Immature natural killer cell (primary cell): ENCODE results near the gene PRPF19. TPM values are rescaled to one million over a fixed set of nuclear protein-coding genes. Genes with fewer than 3 reads are reported as not detected.

Experiments used
- DNase-seq, 3 donors: peaks; one replicate each; pipeline ENCODE4 v3.0.0; 2022; ENCODE audit warnings: mixed read lengths in 1 of 3
- H3K27ac Mint-ChIP-seq, 6 donors: one replicate each; pipeline ENCODE4 v1.8.0; 2020; ENCODE audit warnings: mixed read lengths in 6 of 6, mild to moderate bottlenecking in 5 of 6, inconsistent platforms in 4 of 6, moderate library complexity in 3 of 6
- H3K27me3 Mint-ChIP-seq, 3 donors: one replicate each; pipeline ENCODE4 v1.8.0; 2020 to 2021; ENCODE audit warnings: low read depth in 3 of 3, mild to moderate bottlenecking in 3 of 3, mixed read lengths in 3 of 3, moderate library complexity in 3 of 3, inconsistent platforms in 1 of 3
- H3K36me3 Mint-ChIP-seq, 3 donors: one replicate each; pipeline ENCODE4 v1.8.0; 2020; ENCODE audit warnings: mixed read lengths in 3 of 3, inconsistent platforms in 2 of 3, mild to moderate bottlenecking in 2 of 3
- H3K4me1 Mint-ChIP-seq, 2 donors: one replicate each; pipeline ENCODE4 v1.8.0; 2020; ENCODE audit warnings: inconsistent platforms in 2 of 2, mild to moderate bottlenecking in 2 of 2, mixed read lengths in 2 of 2, moderate library complexity in 1 of 2
- H3K4me3 Mint-ChIP-seq, 5 donors: one replicate each; pipeline ENCODE4 v1.8.0; 2020; ENCODE audit warnings: mild to moderate bottlenecking in 5 of 5, mixed read lengths in 5 of 5, inconsistent platforms in 3 of 5, moderate library complexity in 3 of 5
- H3K9me3 Mint-ChIP-seq, 6 donors: one replicate each; pipeline ENCODE4 v1.8.0; 2020; ENCODE audit warnings: mild to moderate bottlenecking in 6 of 6, mixed read lengths in 6 of 6, inconsistent platforms in 4 of 6, moderate library complexity in 3 of 6
- polyA plus RNA-seq, 3 donors: library from polyadenylated mRNA; unstranded; fragments of 300-500 nt; fragmentation: Illumina TruSeq; gene quantifications; one replicate each; pipeline ENCODE4 v1.2.3, GENCODE V29; 2021

The PRPF19 gene
- polyA plus RNA-seq: 10 to 100 TPM in 2 of 3 donors, 1 to 10 TPM in 1; 8.9 to 15.2 (median 13.6) TPM

GRCh38 chr11:60906132-60906972 is at the start of gene PRPF19:
Gene PRPF19, minus strand, starts transcription at chr11:60906585. Its CDS starts 203 bp downstream, at chr11:60906382.
- Mint-ChIP-seq H3K27me3 (peaks cover 0 to 8% (median 0%) of the 10 kb centered on the region in 3 donors), H3K9me3 (no peaks in the 10 kb centered on the region), H3K27ac (peak within 1 kb of the TSS; percentile 86 to 99 (median 98)), H3K36me3 (peaks cover 0 to 3% (median 0%) of the 10 kb centered on the region in 3 donors), H3K4me1 (peaks cover 39 to 50% of the 10 kb centered on the region in 2 donors), H3K4me3 (peak within 1 kb of the TSS; percentile 91 to 92 (median 91))
- peak; percentile 98 to 99 (median 99) for DNase-seq

GRCh38 chr11:60955571-60955970 is 49.2 kb upstream of the PRPF19 start:
- H3K36me3 Mint-ChIP-seq: no peaks in the 10 kb centered on the region
- peaks cover 14 to 18% of the 10 kb centered on the region in 2 donors for H3K4me1 Mint-ChIP-seq
- DNase-seq: no peak
- H3K4me3 Mint-ChIP-seq: no peak overlapping the region
- no peaks in the 10 kb centered on the region for H3K9me3 Mint-ChIP-seq
- peaks cover 2 to 10% (median 9%) of the 10 kb centered on the region in 3 donors for H3K27me3 Mint-ChIP-seq
- H3K27ac Mint-ChIP-seq: no peak overlapping the region

- Mint-ChIP-seq H3K4me3 (no peak overlapping the region), H3K4me1 (peaks cover 14 to 21% of the 10 kb centered on the region in 2 donors), H3K9me3 (no peaks in the 10 kb centered on the region), H3K27ac (no peak overlapping the region), H3K36me3 (no peaks in the 10 kb centered on the region), H3K27me3 (peaks cover 4 to 10% (median 10%) of the 10 kb centered on the region in 3 donors)
- no peak for DNase-seq
Measured at GRCh38 chr11:60954421-60954820, 48.0 kb upstream of the PRPF19 start.

- Mint-ChIP-seq H3K9me3 (no peaks in the 10 kb centered on the region), H3K4me3 (no peak overlapping the region), H3K36me3 (no peaks in the 10 kb centered on the region), H3K4me1 (peaks cover 14 to 21% of the 10 kb centered on the region in 2 donors), H3K27ac (peak overlapping the region in 2 of 6 donors; percentile 36 to 48), H3K27me3 (peaks cover 4 to 12% (median 10%) of the 10 kb centered on the region in 3 donors)
- no peak for DNase-seq
Measured at GRCh38 chr11:60953781-60954180, 47.4 kb upstream of the PRPF19 start.

GRCh38 chr11:60952742-60953170 is 46.4 kb upstream of the PRPF19 start:
- H3K27ac Mint-ChIP-seq: peak overlapping the region in 5 of 6 donors; percentile 1 to 87 (median 72)
- H3K4me3 Mint-ChIP-seq: peak overlapping the region; percentile 83 to 93 (median 89)
- H3K36me3 Mint-ChIP-seq: no peaks in the 10 kb centered on the region
- H3K27me3 Mint-ChIP-seq: peaks cover 4 to 17% (median 10%) of the 10 kb centered on the region in 3 donors
- H3K9me3 Mint-ChIP-seq: no peaks in the 10 kb centered on the region
- DNase-seq: no peak
- H3K4me1 Mint-ChIP-seq: peaks cover 14 to 21% of the 10 kb centered on the region in 2 donors

- Mint-ChIP-seq H3K9me3 (no peaks in the 10 kb centered on the region), H3K36me3 (no peaks in the 10 kb centered on the region), H3K4me1 (peaks cover 14 to 21% of the 10 kb centered on the region in 2 donors), H3K27ac (peak within 1 kb of the TSS; percentile 59 to 87 (median 72)), H3K4me3 (peak within 1 kb of the TSS; percentile 83 to 93 (median 89)), H3K27me3 (peaks cover 4 to 17% (median 10%) of the 10 kb centered on the region in 3 donors)
- peak; percentile 18 to 30 (median 20) for DNase-seq
Measured at GRCh38 chr11:60951904-60952741, 45.7 kb upstream of the PRPF19 start, which contains the start of gene SLC15A3. Gene SLC15A3, minus strand, starts transcription at chr11:60952176. Its CDS starts 625 bp downstream, at chr11:60951551.

GRCh38 chr11:60951606-60951903 is 45.2 kb upstream of the PRPF19 start:
- no peak for DNase-seq

GRCh38 chr11:60950933-60951605 is 44.7 kb upstream of the PRPF19 start:
- Mint-ChIP-seq H3K36me3 (no peaks in the 10 kb centered on the region), H3K4me1 (peaks cover 14 to 21% of the 10 kb centered on the region in 2 donors), H3K27me3 (peaks cover 3 to 13% (median 8%) of the 10 kb centered on the region in 3 donors), H3K4me3 (peak overlapping the region; percentile 83 to 93 (median 89)), H3K9me3 (no peaks in the 10 kb centered on the region), H3K27ac (no peak overlapping the region)
- peak in 2 of 3 donors; percentile 14 to 31 for DNase-seq

More at GRCh38 chr11:60951606-60951903, 45.2 kb upstream of the PRPF19 start:
- H3K4me1 Mint-ChIP-seq: peaks cover 14 to 21% of the 10 kb centered on the region in 2 donors
- H3K36me3 Mint-ChIP-seq: no peaks in the 10 kb centered on the region
- H3K9me3 Mint-ChIP-seq: no peaks in the 10 kb centered on the region
- peaks cover 4 to 14% (median 10%) of the 10 kb centered on the region in 3 donors for H3K27me3 Mint-ChIP-seq
- peak overlapping the region in 2 of 6 donors; percentile 54 to 84 for H3K27ac Mint-ChIP-seq
- H3K4me3 Mint-ChIP-seq: peak overlapping the region; percentile 83 to 93 (median 89)

GRCh38 chr11:60950024-60950423 is 43.6 kb upstream of the PRPF19 start:
- Mint-ChIP-seq H3K27ac (no peak overlapping the region), H3K4me1 (peaks cover 14 to 21% of the 10 kb centered on the region in 2 donors), H3K36me3 (no peaks in the 10 kb centered on the region), H3K27me3 (peaks cover 3 to 13% (median 9%) of the 10 kb centered on the region in 3 donors), H3K9me3 (no peaks in the 10 kb centered on the region), H3K4me3 (peak overlapping the region; percentile 39 to 72 (median 57))
- DNase-seq: no peak

GRCh38 chr11:60948250-60948649 is 41.9 kb upstream of the PRPF19 start:
- H3K27me3 Mint-ChIP-seq: peaks cover 3 to 12% (median 11%) of the 10 kb centered on the region in 3 donors
- no peak for DNase-seq
- no peaks in the 10 kb centered on the region for H3K9me3 Mint-ChIP-seq
- no peaks in the 10 kb centered on the region for H3K36me3 Mint-ChIP-seq
- H3K27ac Mint-ChIP-seq: no peak overlapping the region
- H3K4me1 Mint-ChIP-seq: peaks cover 14 to 21% of the 10 kb centered on the region in 2 donors
- H3K4me3 Mint-ChIP-seq: no peak overlapping the region

GRCh38 chr11:60947700-60948099 is 41.3 kb upstream of the PRPF19 start:
- no peak for DNase-seq
- Mint-ChIP-seq H3K27me3 (peaks cover 3 to 12% (median 11%) of the 10 kb centered on the region in 3 donors), H3K4me1 (peaks cover 9 to 16% of the 10 kb centered on the region in 2 donors), H3K9me3 (no peaks in the 10 kb centered on the region), H3K4me3 (no peak overlapping the region), H3K36me3 (no peaks in the 10 kb centered on the region), H3K27ac (no peak overlapping the region)

GRCh38 chr11:60946601-60947264 is 40.3 kb upstream of the PRPF19 start:
- Mint-ChIP-seq H3K4me3 (no peak overlapping the region), H3K4me1 (peaks cover 0 to 6% of the 10 kb centered on the region in 2 donors), H3K36me3 (no peaks in the 10 kb centered on the region), H3K9me3 (no peaks in the 10 kb centered on the region), H3K27ac (no peak overlapping the region), H3K27me3 (peaks cover 5 to 11% (median 10%) of the 10 kb centered on the region in 3 donors)
- DNase-seq: no peak

- DNase-seq: no peak
- no peaks in the 10 kb centered on the region for H3K36me3 Mint-ChIP-seq
- peaks cover 0 to 3% of the 10 kb centered on the region in 2 donors for H3K4me1 Mint-ChIP-seq
- no peak overlapping the region for H3K27ac Mint-ChIP-seq
- H3K9me3 Mint-ChIP-seq: no peaks in the 10 kb centered on the region
- H3K27me3 Mint-ChIP-seq: peaks cover 5 to 10% (median 10%) of the 10 kb centered on the region in 3 donors
- H3K4me3 Mint-ChIP-seq: no peak overlapping the region
Measured at GRCh38 chr11:60945295-60945667, 38.9 kb upstream of the PRPF19 start.
